ENCODE results near the gene HAUS2.

The HAUS2 gene

GRCh38 chr15:42608752-42609488, 60.3 kb downstream of the HAUS2 start:
- WGBS, 2 experiments (ENCODE audit: insufficient coverage in 2 of 2) = 93 to 96% methylated on average over 4 to 5 of the region's 7 CpGs
- Histone ChIP-seq H3K36me3 (ENCODE audit: control insufficient read depth, insufficient read depth, low read length) (peaks cover 7% of the 10 kb centered on the region), H3K4me1 (ENCODE audit: control insufficient read depth, insufficient read depth, low read length, poor library complexity, severe bottlenecking) (no peaks in the 10 kb centered on the region), H3K27ac (ENCODE audit: low read depth, low read length, severe bottlenecking) (no peak overlapping the region), H3K9me3 (ENCODE audit: control insufficient read depth, low read length) (no peaks in the 10 kb centered on the region), H3K4me3 (ENCODE audit: extremely low read depth, insufficient read depth, low read length, poor library complexity, severe bottlenecking) (no peak overlapping the region)

- WGBS, 2 experiments (ENCODE audit: insufficient coverage in 2 of 2) = no CpG with 5 or more reads among the region's 1 CpG
- Histone ChIP-seq H3K4me3 (ENCODE audit: extremely low read depth, insufficient read depth, low read length, poor library complexity, severe bottlenecking) (no peak overlapping the region), H3K27ac (ENCODE audit: low read depth, low read length, severe bottlenecking) (no peak overlapping the region), H3K9me3 (ENCODE audit: control insufficient read depth, low read length) (no peaks in the 10 kb centered on the region), H3K4me1 (ENCODE audit: control insufficient read depth, insufficient read depth, low read length, poor library complexity, severe bottlenecking) (no peaks in the 10 kb centered on the region), H3K36me3 (ENCODE audit: control insufficient read depth, insufficient read depth, low read length) (peaks cover 3% of the 10 kb centered on the region)
These were observed 62.9 kb downstream of the HAUS2 start for GRCh38 chr15:42611532-42611931.

- H3K4me3 ChIP-seq (ENCODE audit: extremely low read depth, insufficient read depth, low read length, poor library complexity, severe bottlenecking) = no peak overlapping the region
- WGBS, 2 experiments (ENCODE audit: insufficient coverage in 2 of 2) = 93 to 94% methylated on average over 7 of the region's 8 CpGs
- no peaks in the 10 kb centered on the region for H3K9me3 ChIP-seq (ENCODE audit: control insufficient read depth, low read length)
- no peak overlapping the region for H3K27ac ChIP-seq (ENCODE audit: low read depth, low read length, severe bottlenecking)
- no peaks in the 10 kb centered on the region for H3K4me1 ChIP-seq (ENCODE audit: control insufficient read depth, insufficient read depth, low read length, poor library complexity, severe bottlenecking)
- H3K36me3 ChIP-seq (ENCODE audit: control insufficient read depth, insufficient read depth, low read length) = no peaks in the 10 kb centered on the region
These were observed 63.8 kb downstream of the HAUS2 start for GRCh38 chr15:42612367-42612912.

GRCh38 chr15:42616107-42616506, 67.5 kb downstream of the HAUS2 start:
- Histone ChIP-seq H3K9me3 (ENCODE audit: control insufficient read depth, low read length) (no peaks in the 10 kb centered on the region), H3K4me3 (ENCODE audit: extremely low read depth, insufficient read depth, low read length, poor library complexity, severe bottlenecking) (no peak overlapping the region), H3K27ac (ENCODE audit: low read depth, low read length, severe bottlenecking) (no peak overlapping the region), H3K36me3 (ENCODE audit: control insufficient read depth, insufficient read depth, low read length) (no peaks in the 10 kb centered on the region), H3K4me1 (ENCODE audit: control insufficient read depth, insufficient read depth, low read length, poor library complexity, severe bottlenecking) (no peaks in the 10 kb centered on the region)
- 70 to 94% methylated on average over 1 to 2 of the region's 2 CpGs for WGBS, 2 experiments (ENCODE audit: insufficient coverage in 2 of 2)

Data from mesodermal cell (in vitro differentiated cells).